Metanephros (tissue), 2 donors: Measurements from ENCODE around the gene ODF2L. TPM values are rescaled to one million over a fixed set of nuclear protein-coding genes. Genes with fewer than 3 reads are reported as not detected.

Experiments
- small RNA-seq: library from RNA; depleted of rRNA; stranded (forward); fragments of <200 nt; gene quantifications from one replicate; pipeline ENCODE3, GENCODE V24; 2014; ENCODE audit warnings: low replicate concordance
- total RNA-seq: library from RNA; depleted of rRNA; stranded (reverse); fragments of >200 nt; gene quantifications from one replicate; pipeline ENCODE4 v1.2.3, GENCODE V29; 2014

The ODF2L gene, protein sequence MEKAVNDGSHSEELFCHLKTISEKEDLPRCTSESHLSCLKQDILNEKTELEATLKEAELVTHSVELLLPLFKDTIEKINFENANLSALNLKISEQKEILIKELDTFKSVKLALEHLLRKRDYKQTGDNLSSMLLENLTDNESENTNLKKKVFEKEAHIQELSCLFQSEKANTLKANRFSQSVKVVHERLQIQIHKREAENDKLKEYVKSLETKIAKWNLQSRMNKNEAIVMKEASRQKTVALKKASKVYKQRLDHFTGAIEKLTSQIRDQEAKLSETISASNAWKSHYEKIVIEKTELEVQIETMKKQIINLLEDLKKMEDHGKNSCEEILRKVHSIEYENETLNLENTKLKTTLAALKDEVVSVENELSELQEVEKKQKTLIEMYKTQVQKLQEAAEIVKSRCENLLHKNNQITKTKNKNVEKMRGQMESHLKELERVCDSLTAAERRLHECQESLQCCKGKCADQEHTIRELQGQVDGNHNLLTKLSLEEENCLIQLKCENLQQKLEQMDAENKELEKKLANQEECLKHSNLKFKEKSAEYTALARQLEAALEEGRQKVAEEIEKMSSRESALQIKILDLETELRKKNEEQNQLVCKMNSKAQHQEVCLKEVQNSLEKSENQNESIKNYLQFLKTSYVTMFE
- 29.7 TPM for total RNA-seq

DNA sequence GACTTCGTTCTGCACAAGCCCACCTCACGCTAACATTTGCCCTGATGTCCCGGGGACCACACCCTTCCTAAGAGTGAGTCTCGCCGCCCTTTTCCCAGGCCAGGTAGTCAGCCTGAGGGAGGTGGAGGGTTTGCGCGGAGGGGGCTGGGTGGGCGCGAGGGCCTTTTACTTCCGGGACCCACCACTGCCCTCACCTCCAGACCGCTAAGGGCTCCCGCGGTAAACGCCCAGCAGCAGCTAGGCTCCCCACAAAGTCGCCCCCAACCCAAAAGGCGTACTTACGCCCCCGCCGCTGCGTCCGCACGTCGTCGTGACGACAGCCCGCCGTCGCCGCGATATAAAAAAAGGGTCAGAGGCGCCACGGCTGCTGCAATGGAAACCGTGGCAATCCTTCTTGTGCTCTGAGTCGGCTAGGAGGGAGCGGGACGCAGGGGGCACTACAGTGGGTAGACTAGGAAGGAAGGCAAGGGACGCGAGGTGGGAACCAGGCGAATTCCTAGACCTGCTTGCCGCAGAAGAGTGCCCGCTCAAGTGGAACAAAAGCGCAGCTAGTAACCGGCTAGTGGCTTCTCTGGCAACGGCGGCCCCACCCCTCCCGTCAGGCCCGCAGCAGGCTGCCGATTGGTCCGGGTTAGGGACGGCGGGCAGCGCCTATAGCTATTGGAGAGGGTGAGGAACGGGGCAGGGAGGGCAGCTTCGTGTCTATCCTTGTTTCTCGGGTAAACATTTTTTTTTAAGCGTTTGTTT is at the start of gene ODF2L:
Gene ODF2L (minus strand): TSS at position 573 of the 747 bp plus-strand sequence. CDS start 9,296 bp downstream, outside the sequence.

DNA sequence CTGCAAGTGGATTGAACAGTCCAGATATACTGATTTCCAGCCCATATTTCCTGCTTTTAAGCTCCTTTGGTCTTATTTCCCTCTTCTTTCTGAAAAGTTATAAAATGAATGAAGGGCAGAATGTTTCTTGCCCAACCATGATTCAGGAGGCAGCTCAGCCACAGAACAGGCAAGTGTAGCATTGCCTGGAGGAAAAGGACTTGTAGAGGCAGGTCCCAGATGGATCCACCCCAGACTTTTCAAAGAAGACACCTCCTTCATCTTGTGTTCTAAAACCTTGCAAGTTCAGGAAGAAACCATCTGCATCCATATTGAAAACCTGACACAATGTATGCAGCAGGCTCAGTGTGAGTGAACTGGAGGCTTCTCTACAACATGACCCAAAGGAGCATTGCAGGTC is 27.8 kb upstream of the ODF2L start, which contains the start of gene CLCA2:
Gene CLCA2 (plus strand): TSS at position 299 of the 400 bp plus-strand sequence. CDS start 77 bp downstream, at position 376.

Small RNA genes lying within 50 kb of the gene (small RNA-seq; reads per million reads assigned to genes)
- not detected for gene MIR7856

Other genes starting within 250 kb of the ODF2L start
- gene COL24A1, start 239.6 kb downstream of the ODF2L start, total RNA-seq = 1.9 TPM
- gene CLCA2, start 27.8 kb upstream of the ODF2L start, total RNA-seq = not detected
- not detected for gene CLCA1, start 72.6 kb upstream of the ODF2L start, total RNA-seq
- not detected for gene CLCA4, start 150.8 kb upstream of the ODF2L start, total RNA-seq